Liver (tissue), 3 donors: ENCODE results near the gene USP2.

ENCODE experiments used
- ATF3 ChIP-seq: IDR thresholded peaks from 2 replicates; pipeline ENCODE4 v1.6.1; 2016; ENCODE audit warnings: antibody characterized with exemption
- EGR1 ChIP-seq, 2 donors: IDR thresholded peaks; 2 replicates each; pipeline ENCODE4 v1.6.1; 2016 to 2018; ENCODE audit warnings: antibody characterized with exemption in 2 of 2, low read depth in 2 of 2
- FOXA2 ChIP-seq: IDR thresholded peaks from 2 replicates; pipeline ENCODE4 v1.6.1; 2016; ENCODE audit warnings: antibody characterized with exemption
- GABPA ChIP-seq, 2 donors: IDR thresholded peaks in 1 of 2; conservative IDR thresholded peaks in 1 of 2; 2 replicates each; pipeline ENCODE4 v1.6.1; 2016; ENCODE audit warnings: antibody characterized with exemption in 2 of 2, mild to moderate bottlenecking in 1 of 2, moderate library complexity in 1 of 2
- HNF4A ChIP-seq, 2 donors: conservative IDR thresholded peaks; 2 replicates each; pipeline ENCODE4 v1.6.1; 2016; ENCODE audit warnings: antibody characterized with exemption in 2 of 2, mild to moderate bottlenecking in 2 of 2
- JUND ChIP-seq, 2 donors: IDR thresholded peaks; 2 replicates each; pipeline ENCODE4 v1.6.1; 2016; ENCODE audit warnings: antibody characterized with exemption in 2 of 2
- MAX ChIP-seq: IDR thresholded peaks from 2 replicates; pipeline ENCODE4 v1.6.1; 2016; ENCODE audit warnings: antibody characterized with exemption
- RAD21 ChIP-seq, 2 donors: IDR thresholded peaks; 2 replicates each; pipeline ENCODE4 v1.6.1; 2016; ENCODE audit warnings: antibody characterized with exemption in 2 of 2, mild to moderate bottlenecking in 2 of 2
- REST ChIP-seq: IDR thresholded peaks from 2 replicates; pipeline ENCODE4 v1.6.1; 2016; ENCODE audit warnings: antibody characterized with exemption, mild to moderate bottlenecking
- SP1 ChIP-seq: IDR thresholded peaks from 2 replicates; pipeline ENCODE4 v1.6.1; 2018; ENCODE audit warnings: antibody characterized with exemption, mild to moderate bottlenecking
- TAF1 ChIP-seq: conservative IDR thresholded peaks from 2 replicates; pipeline ENCODE4 v1.6.1; 2016; ENCODE audit warnings: antibody characterized with exemption, mild to moderate bottlenecking
- YY1 ChIP-seq: IDR thresholded peaks from 2 replicates; pipeline ENCODE4 v1.6.1; 2016; ENCODE audit warnings: antibody characterized with exemption, mild to moderate bottlenecking
- TF ChIP-seq, protein P1 (sequence below): fragments of 150-350 bp; IDR thresholded peaks from 2 replicates; pipeline ENCODE4 v1.5.1; 2017; ENCODE audit warnings: improper control_type of control experiment, low read depth, low read length; ENCODE audit not compliant: missing input control
- donor health status: healthy.
- donor health status: healthy.

DNA sequence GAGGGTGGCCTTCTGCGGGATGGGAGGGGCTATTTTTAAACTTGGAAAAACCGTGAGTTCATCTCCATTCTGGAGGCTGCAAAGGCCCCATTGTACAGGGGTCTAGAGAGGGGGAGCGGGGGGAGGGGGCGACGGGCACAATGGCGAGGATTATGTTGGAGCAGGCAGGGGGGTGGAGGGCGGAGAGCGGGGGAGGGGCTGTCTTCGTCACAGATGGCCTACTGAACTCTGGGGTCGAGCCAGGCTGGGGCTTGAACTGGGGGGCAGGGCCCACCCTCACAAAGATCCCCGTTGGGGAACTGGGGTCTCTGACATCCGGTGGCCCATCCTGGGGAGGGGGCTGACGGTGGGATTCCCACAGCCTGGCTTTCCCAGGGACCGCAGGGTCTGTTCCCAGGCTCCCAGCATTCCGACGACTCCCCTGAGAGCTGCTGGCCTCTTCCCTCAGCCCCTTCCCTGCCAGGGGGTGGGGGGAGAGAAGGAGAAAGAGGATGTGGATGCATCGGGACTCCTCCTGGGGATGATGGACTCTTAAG lies 61.2 kb downstream of the USP2 start:
- TF ChIP-seq REST (no peak), RAD21 (IDR thresholded peaks at IDR 0.05) (no peak), JUND (IDR thresholded peaks at IDR 0.05) (no peak), MAX (no peak), EGR1 (IDR thresholded peaks at IDR 0.05; ENCODE audit: low read depth in 2 of 2) (no peak), YY1 (no peak), ATF3 (no peak), GABPA (IDR thresholded peaks at IDR 0.05 in 1 of 2, conservative IDR thresholded peaks at IDR 0.05 in 1 of 2) (no peak), FOXA2 (no peak), SP1 (no peak), TAF1 (no peak), HNF4A (conservative IDR thresholded peaks at IDR 0.05) (no peak)
- TF ChIP-seq, protein P1, sequence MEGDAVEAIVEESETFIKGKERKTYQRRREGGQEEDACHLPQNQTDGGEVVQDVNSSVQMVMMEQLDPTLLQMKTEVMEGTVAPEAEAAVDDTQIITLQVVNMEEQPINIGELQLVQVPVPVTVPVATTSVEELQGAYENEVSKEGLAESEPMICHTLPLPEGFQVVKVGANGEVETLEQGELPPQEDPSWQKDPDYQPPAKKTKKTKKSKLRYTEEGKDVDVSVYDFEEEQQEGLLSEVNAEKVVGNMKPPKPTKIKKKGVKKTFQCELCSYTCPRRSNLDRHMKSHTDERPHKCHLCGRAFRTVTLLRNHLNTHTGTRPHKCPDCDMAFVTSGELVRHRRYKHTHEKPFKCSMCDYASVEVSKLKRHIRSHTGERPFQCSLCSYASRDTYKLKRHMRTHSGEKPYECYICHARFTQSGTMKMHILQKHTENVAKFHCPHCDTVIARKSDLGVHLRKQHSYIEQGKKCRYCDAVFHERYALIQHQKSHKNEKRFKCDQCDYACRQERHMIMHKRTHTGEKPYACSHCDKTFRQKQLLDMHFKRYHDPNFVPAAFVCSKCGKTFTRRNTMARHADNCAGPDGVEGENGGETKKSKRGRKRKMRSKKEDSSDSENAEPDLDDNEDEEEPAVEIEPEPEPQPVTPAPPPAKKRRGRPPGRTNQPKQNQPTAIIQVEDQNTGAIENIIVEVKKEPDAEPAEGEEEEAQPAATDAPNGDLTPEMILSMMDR: no peak
